GM12878 (cell line): ENCODE measurements around the gene TCF4. TPM values are rescaled to one million over a fixed set of nuclear protein-coding genes. Genes with fewer than 3 reads are reported as not detected.

Experiments
- EED ChIP-seq: sonication (generic); IDR thresholded peaks from 2 replicates; pipeline ENCODE4 v1.6.1; 2016; ENCODE audit warnings: antibody characterized with exemption, low read depth
- PAX8 ChIP-seq: fragments of 450-650 bp; IDR thresholded peaks from 2 replicates; pipeline ENCODE4 v1.6.1; 2017; ENCODE audit warnings: mild to moderate bottlenecking, moderate library complexity
- PKNOX1 ChIP-seq: fragments of 450-650 bp; IDR thresholded peaks from 2 replicates; pipeline ENCODE4 v1.6.1; 2016; ENCODE audit warnings: mild to moderate bottlenecking
- RB1 ChIP-seq: fragments of 450-650 bp; formaldehyde crosslinking; IDR thresholded peaks from 2 replicates; pipeline ENCODE4 v1.6.1; 2017; ENCODE audit warnings: mild to moderate bottlenecking, borderline replicate concordance
- RELA ChIP-seq: fragments of 450-650 bp; IDR thresholded peaks from 2 replicates; pipeline ENCODE4 v1.8.0; 2014; ENCODE audit warnings: borderline replicate concordance; ENCODE audit not compliant: partially characterized antibody
- ZNF687 ChIP-seq: fragments of 450-650 bp; IDR thresholded peaks from 2 replicates; pipeline ENCODE4 v1.6.1; 2017; ENCODE audit warnings: mild to moderate bottlenecking, moderate library complexity
- polyA plus RNA-seq, 11 experiments: library from polyadenylated mRNA; depleted of rRNA in 4 of 11; unstranded in 6 of 11; stranded (reverse) in 5 of 11; fragments of >200 nt; fragmentation: Nextera tagmentation in 4 of 11; fragmentation: Illumina TruSeq in 1 of 11; extraction: Ambion mirVana in 4 of 11; extraction: Trizol in 1 of 11; gene quantifications; 1 replicate in 1 of 11; 2 replicates in 10 of 11; pipeline versions ENCODE4 v1.2.1 to v1.2.3, GENCODE V29; 2011 to 2016; ENCODE audit warnings: inconsistent platforms in 2 of 11, missing spikeins in 2 of 11, low read depth in 1 of 11
- total RNA-seq, 4 experiments: library from RNA; depleted of rRNA in 3 of 4; stranded (reverse); fragments of >200 nt in 3 of 4; fragmentation: Illumina TruSeq in 1 of 4; extraction: Trizol in 1 of 4; gene quantifications; 2 replicates each; pipeline versions ENCODE4 v1.2.1 to v1.2.3, GENCODE V29; 2013 to 2021

Gene TCF4
- total and polyA plus RNA-seq, 10 of the 15 experiments (the other 5 are each of a cell fraction or from before 2014, with no cell fraction given): 15.2 to 94.0 (median 31.5) TPM

- no peak for TF ChIP-seq ZNF687
- TF ChIP-seq PAX8: no peak
- TF ChIP-seq EED: no peak
- no peak for TF ChIP-seq RELA
- no peak for TF ChIP-seq RB1
- no peak for TF ChIP-seq PKNOX1
Measured at GRCh38 chr18:55301824-55302166, 286.2 kb downstream of the TCF4 start (continued).
